GM21619 (cell line): ENCODE measurements around the gene CDC25A.

Experiments
- ATAC-seq: cut with Tn5 transposase; IDR thresholded peaks from one replicate; pipeline ENCODE4 v1.9.1; 2021; ENCODE audit not compliant: unreplicated experiment

CDC25A gene

DNA sequence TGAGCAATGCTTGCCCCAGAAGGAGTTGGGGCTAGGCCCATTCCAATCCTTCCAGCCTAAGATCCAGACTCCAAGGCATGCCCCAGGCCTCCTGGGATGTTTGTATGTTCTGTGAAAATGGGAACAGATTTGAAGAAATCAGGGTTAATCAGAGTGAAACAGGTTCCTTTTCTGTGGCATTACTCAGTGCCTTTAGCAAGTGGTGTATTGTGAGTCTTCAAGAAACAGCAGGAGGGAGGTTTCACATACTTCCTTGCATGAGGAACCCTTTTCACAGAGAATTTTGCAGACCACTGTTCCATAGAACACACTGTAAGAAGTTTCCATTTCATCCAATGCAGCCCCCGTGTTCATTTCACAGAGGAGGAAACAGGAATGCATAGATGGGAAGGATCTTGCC lies 8.4 kb upstream of the CDC25A start:
- ATAC-seq: no peak

DNA sequence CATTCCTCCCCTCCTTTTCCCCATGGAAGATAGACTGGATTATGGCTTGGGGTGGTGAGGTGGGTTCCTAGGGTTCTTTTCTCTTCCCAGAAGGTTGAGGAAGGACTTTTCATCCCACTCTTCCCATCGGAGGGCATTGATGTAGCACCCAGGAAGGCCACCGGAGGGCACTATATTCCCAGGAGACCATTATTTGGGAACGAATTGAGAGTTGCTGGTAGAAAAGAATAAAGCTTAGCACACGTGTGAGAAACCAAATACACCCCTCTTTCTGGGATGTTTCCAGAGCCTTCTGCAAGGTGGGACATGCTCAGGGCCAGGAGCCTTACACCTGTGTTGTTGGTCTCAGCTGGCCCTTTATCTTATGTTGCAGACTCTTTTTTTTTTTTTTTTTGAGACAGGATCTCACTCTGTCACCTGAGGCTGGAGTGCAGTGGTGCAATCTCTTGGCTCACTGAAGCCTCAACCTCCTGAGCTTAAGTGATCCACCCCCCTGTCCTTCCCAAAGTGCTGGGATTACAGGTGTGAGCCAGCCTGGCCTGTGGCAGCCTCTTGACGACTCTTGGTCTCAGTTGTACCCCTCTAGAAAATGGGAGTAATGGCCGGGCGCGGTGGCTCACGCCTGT lies 6.3 kb upstream of the CDC25A start:
- ATAC-seq: no peak

GRCh38 chr3:48190911-48191310 lies 2.7 kb upstream of the CDC25A start:
- ATAC-seq: no peak

DNA sequence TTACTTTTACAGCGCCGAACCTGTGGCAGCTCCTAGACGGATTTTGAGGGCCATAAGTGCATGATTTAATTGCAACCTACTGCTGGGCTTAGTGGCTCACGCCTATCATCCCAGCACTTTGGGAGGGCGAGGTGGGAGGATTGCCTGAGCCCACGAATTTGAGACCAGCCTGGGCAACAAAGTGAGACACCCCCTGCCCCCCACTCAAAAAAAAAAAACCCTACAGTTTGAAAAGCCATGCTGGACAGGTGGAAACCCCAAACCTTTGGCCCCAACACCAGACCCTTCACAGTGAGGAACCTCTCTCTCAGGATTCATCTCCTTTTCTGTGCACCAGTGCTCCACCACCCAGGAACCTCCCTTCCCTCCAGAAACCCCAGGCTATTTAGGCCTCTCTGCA lies 1.1 kb upstream of the CDC25A start:
- ATAC-seq: no peak

DNA sequence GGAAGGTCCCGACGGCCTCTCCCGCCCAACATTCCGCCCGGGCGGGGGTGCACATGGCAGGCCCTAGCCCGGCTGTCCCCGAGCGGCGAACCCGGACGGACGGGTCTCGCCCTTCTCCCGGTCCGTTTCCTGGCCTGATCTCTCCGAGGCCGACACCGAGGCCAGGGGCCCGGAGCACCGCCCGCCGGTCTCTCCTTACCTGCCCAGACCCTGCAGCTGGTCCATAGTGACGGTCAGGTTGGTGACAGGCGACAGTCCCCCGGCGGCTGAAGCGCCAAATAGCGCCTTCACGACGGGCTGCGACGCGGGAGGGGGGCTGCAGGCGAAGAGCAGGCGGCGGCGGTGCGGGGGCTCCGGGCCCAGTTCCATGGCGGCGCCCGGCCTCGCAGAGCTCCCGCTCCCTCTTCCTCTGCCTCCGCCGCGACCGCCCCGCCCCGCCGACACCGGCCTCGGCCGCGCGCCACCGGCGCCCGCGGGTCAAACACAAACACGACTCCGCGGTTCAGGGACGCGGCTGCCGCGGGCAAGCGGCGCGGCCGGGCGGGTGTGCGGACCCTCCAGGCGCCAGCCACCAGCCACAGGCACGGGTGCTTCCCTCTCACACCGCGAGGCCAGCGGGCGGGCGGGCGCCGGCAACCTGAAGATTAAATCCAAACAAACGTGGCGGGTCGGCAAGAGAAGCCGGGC lies 495 bp downstream of the CDC25A start:
- ATAC-seq: peak; percentile 26

DNA sequence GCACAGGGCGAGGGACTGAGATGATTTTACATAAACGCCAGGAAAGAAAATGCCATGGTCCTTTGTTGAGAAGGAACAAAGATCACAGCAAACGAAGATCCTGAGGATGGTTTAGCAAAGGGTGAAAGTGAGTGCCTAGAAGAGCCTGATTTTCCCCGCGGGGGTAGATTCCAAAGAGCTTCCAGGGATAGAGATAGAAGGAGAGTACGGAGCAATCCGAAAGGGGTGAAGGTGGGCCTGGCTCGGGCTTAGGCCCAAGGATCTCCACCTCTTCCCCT lies 977 bp downstream of the CDC25A start:
- no peak for ATAC-seq

DNA sequence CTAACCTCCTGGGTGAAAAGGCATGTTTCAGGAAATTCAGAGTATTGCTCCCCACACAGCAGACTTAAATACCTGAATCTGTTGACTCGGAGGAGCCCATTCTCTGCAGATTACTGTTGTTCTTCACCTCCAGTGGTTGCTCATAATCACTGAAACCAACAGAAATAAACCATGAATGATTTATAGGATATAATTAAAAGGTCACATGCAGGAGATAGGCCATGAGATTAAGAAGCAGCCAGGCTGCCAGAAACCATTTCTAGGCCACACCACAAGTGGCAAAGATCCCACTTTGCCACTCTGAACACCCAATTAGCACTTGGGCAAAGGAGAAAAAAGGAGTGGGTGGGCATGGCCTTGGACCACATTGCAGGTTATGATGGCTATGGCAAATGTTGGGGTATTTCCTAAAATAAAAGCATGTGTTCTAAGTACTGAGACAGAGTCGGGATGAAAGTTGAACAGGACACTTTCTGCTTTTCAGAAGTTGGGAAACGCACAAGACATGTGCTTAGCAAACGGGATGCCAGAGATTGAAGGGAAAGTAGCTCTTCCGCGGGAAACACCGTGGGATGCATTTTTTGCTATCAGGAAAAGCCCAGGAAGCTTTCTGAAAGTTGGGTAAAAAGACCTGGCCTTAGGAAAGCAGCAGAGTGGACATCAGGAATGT lies 1.5 kb downstream of the CDC25A start:
- ATAC-seq: no peak

DNA sequence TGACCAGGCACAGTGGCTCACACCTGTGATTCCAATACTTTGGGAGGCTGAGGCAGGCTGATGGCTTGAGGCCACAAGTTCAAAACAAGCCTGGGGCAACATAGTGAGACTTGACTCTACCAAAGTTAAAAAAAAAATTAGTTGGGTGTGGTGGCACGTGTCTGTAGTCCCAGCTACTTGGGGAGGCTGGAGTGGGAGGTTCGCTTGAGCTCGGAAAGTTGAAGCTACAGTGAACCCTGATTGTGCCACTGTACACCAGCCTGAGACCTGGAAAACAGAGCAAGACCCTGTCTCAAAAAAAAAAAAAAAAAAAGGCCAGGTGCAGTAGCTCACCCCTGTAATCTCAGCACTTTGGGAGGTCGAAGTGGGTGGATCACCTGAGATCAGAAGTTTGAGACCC lies 3.1 kb downstream of the CDC25A start:
- no peak for ATAC-seq

DNA sequence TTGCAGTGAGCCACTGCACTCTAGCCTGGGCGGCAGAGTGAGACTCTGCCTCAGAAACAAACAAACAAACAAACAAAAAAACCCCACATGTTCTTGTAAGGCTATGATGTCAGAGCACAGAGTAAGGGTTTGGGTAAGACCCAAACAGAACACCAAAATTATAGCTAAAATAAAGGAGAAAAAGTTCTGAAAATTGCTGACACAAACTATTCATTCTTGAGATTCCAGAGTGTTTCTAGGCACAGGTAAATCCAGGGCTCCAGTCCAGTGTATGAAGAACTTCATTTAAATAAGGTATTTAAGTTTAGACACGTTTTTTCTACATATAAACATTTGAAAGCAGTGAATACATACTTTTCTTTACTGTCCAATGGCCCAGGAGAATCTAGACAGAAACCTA lies 3.9 kb downstream of the CDC25A start:
- ATAC-seq: no peak

DNA sequence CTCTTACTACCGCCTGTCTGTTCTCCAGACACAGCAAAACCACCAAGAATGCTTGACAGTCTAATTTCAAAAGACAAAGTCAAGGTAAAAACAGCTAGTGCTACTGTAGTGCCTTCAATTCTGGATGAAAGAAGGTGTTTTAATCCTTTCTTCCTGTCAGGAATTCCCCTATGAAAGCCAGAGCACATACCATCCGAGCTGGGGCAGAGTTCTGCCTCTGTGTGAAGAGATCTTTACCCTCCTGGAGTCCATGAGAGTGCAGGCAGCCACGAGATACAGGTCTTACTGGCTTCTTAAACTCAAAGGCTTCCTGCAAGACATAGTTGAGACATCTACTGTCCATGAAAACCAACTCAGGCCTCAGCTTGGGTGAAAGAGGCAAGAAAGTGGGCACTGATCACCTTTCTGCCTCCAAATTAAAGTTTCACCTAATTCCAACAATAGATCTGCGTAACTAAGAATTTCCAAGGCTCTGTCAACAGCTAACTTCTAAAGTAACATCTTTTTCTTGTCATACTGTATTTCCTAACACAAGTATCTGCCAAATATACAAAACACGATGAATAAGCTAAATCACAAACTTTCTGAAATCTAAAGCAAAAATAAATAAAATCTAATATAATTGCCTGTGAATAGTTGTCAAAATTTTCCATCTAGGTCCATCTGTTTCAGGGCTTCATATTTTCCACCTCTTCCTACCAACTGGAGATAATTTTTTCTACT lies 7.5 kb downstream of the CDC25A start:
- no peak for ATAC-seq

DNA sequence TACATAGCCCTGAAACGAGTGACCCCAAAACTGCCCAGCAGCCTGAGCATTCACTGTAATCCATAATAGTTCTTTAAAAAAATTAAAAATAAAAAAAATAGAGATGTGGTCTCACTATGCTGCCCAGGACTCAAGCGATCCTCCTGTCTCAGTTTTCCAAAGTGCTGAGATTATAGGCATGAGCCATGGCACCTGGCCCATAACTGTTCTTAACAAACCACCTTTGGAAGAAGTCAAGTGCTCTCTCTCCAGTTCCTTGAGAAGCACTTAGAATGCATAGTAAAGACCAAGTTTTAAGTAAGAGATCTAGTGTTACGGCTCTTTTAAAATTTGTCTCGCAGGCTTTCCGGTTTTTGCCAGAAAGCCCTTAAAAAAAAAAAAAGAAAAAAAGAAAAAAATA lies 8.2 kb downstream of the CDC25A start:
- ATAC-seq: no peak

DNA sequence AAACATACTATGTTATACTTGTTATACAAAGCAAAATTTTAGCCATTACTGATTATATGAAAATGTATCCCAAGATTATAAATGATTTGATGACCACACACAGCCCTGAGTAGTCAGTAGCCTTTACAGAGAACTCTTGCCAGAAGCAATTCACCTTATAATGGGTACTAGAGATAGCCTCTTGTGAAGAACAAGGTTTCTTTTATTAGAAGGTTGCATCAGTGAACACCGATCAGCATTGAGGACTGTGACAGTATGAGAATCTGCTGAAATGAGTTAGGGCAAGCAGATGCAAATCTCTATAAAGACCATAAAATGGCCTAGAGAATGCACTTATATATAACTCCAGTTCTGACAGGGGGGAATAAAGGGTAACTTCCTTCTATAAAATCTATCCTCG lies 10.1 kb downstream of the CDC25A start:
- ATAC-seq: no peak

- ATAC-seq: no peak
Observed at GRCh38 chr3:48157950-48158376, 30.3 kb downstream of the CDC25A start.

- no peak for ATAC-seq
Observed at GRCh38 chr3:48157202-48157840, 30.9 kb downstream of the CDC25A start.

DNA sequence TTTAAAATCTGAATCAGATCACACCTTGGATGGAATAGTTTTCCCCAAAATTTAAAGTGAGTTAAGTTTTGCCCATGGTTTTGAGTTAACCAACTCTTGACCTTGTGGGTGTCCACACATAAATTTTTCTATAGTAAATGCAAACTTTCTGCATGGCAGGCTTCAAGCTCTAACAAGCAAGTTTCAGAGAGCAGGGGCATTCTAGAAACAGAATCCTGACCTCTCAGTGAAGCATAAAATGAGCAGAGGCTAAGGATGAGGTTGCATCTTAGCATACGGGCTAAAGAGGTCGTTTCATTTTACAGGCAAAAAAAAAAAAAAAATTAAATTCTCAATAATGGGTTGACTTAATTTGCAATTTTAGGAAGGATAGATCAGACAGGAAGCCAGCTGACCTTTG lies 32.1 kb downstream of the CDC25A start:
- ATAC-seq: no peak

- no peak for ATAC-seq
Observed at GRCh38 chr3:48155122-48155521, 33.1 kb downstream of the CDC25A start.

- ATAC-seq: no peak
Observed at GRCh38 chr3:48151807-48152427, 36.3 kb downstream of the CDC25A start.

- peak; percentile 84 for ATAC-seq
Observed at GRCh38 chr3:48151058-48151806, 37.0 kb downstream of the CDC25A start.

- ATAC-seq: no peak
Observed at GRCh38 chr3:48143992-48144391, 44.2 kb downstream of the CDC25A start.

- no peak for ATAC-seq
Observed at GRCh38 chr3:48143567-48143966, 44.6 kb downstream of the CDC25A start.
